Measurements from ENCODE around the gene THSD7B.
"Not testable (repeated sequence)": the region's sequence is repeated elsewhere in the genome, so short reads cannot be mapped to it uniquely, and the experiment has no call there.

THSD7B gene

DNA sequence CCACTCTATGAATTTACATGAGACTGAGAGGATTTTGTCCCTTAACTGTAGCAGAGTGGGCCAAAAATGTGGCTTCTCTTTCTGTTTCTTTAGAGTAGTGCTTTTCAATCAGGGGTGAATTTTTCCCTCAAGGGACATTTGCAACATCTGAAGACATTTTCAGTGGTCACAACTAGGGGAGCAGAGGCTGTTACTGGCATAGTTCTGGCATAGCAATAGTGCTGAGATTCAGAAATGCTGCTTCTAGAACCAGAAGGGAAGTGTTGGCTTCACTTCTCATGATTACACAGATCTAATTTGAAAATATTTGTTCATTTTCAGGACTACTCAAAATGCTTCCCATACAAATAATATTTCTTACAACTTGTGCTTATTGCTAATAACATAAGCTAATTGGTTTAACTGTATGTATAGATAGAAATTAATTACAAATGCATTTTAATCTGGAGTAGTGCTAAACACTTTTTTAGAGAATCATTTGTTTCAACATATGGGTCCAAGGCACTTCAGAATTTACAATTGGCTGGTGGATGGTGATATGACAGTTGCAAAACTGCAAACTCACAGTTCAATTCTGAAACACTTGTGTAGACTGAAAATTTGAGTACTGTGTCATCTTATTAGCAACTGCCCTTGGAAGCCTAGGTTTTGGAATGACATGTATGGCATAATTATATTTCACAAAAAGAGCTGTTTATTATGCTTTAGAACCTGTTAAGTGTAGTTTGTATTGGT is 526.7 kb downstream of the THSD7B start:
- no peak for DNase-seq

DNA sequence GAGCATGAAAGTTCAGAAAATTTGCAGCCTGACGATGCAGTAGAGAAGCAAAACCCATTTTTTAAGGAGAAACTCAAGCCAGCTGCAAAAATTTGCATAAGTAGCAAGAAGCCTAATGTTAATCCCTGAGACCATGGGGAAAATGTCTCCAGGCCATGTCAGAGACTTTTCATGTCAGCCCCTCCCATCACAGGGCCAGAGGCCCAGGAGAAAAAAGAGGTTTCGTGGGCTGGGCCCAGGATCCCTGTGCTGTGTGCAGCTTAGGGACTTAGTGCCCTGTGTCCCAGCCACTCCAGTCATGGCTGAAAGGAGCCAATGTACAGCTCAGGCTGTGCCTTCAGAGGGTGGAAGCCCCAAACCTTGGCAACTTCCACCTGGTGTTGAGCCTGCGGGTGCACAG is 533.0 kb downstream of the THSD7B start:
- DNase-seq, result no peak

GRCh38 chr2:137300987-137301386 is 535.6 kb downstream of the THSD7B start:
- no peak for DNase-seq

GRCh38 chr2:137302957-137303356 is 537.6 kb downstream of the THSD7B start:
- DNase-seq, result no peak

GRCh38 chr2:137316075-137316474 is 550.7 kb downstream of the THSD7B start:
- DNase-seq, result no peak

- DNase-seq, result no peak
Measured at GRCh38 chr2:137321566-137321965, 556.2 kb downstream of the THSD7B start.

DNA sequence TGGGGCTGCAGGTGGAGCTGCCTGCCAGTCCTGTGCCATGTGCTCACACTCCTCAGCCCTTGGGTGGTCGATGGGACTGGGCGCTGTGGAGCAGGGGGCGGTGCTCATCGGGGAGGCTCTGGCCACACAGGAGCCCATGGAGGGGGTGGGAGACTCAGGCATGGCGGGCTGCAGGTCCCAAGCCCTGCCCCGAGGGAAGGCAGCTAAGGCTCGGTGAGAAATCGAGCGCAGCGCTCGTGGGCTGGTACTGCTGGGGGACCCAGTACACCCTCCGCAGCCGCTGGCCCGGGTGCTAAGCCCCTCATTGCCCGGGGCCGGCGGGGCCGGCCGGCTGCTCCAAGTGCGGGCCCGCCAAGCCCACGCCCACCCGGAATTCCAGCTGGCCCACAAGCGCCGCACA is 566.2 kb downstream of the THSD7B start:
- DNase-seq, result not testable (repeated sequence)

GRCh38 chr2:137333386-137334165 is 568.2 kb downstream of the THSD7B start:
- DNase-seq, result no peak

- no peak for DNase-seq
Measured at GRCh38 chr2:137336067-137336466, 570.7 kb downstream of the THSD7B start.

- no peak for DNase-seq
Measured at GRCh38 chr2:137339051-137339450, 573.7 kb downstream of the THSD7B start.

DNA sequence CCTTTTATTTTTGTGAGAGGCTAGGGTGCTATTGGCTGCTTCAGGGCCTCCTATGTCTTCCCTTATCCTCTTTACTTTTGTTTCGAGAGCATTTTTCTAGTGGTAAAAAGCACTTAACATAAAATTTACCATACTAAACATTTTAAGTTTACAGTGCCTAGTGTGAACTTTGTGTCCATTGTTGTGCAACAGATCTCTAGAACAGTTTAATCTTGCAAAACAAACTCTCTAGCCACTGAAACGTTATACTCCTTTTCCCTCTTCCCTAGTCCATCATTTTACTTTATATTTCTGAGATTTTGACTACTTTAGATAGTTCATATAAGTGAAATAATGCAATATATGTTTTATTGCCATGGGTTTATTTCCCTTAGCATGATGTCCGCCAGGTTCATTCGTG is 580.6 kb downstream of the THSD7B start:
- DNase-seq, result no peak

GRCh38 chr2:137348301-137348700 is 583.0 kb downstream of the THSD7B start:
- no peak for DNase-seq

- no peak for DNase-seq
Measured at GRCh38 chr2:137357634-137358033, 592.3 kb downstream of the THSD7B start.

DNA sequence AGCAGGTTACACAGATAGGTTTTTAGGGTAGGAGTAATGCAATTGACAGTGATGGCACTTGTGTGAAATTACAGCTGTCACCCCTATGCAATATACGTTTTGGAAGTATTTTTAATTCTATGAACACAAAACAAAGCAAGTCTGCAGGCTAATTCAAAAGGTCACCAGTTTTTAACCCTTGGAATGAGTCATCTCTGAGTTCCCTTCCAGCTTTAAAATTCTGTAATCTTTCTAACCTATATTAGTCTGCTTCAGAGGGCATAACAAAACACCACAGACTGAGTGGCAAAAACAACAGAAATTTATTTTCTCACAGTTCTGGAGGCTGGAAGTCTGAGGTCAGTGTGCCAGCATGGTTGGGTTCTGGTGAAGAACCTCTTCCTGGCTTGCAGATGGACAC is 602.0 kb downstream of the THSD7B start:
- no peak for DNase-seq

- DNase-seq, result no peak
Measured at GRCh38 chr2:137369106-137369505, 603.8 kb downstream of the THSD7B start.

GRCh38 chr2:137379186-137379585 is 613.8 kb downstream of the THSD7B start:
- DNase-seq, result no peak

DNA sequence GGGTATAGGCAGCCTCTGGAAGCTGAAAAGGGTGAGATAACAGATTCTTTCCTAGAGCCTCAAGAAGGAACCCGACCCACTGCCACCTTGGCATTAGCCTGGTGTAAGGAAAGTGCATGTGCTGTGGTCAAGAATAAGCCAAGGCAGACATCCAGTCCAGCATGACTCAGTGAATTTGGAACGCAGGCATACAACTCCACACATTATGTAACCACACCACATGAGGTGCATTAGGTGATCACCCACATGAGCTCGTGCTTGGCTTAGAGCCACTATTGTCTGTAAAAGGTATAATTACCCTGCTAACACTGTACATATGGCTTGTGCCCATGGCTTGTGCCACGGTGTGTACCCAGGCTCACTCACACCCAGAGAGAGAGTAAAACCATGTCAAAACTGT is 615.3 kb downstream of the THSD7B start:
- no peak for DNase-seq

DNA sequence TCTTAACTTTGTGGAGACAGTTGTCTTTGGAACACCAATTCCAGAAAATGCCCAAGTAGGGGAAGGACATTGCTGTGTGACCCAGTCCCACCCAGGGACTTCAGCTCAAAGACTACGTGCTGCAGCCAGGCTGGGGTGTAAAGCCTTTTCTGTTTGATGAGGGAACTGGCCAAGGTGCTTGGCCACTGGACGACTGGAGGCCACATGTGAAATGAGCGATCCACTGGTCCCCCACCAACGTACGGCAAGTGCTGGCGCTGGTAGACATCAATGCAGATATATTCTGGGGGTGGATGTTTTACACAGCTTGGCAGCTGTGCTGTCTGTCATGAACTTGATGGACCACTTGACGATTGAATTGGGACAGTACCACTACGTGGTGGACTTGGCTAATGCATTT is 616.4 kb downstream of the THSD7B start:
- DNase-seq, result no peak

DNA sequence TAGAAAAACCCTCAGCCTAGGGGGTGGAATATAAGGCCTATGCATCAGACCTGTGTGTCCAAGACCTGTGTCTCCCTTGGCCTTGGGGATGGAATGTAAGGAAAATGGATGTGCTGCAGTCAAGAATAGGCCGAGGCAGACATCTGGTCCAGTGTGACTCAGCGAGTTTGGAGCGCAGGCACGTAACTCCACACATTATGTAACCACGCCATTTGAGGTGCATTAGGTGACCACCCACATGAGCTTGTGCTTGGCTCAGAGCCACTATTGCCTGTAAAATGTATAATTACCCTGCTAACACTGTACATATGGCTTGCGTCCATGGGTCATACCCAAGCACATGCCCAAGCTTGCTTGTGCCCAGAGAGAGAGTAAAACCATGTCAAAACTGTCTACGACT is 618.0 kb downstream of the THSD7B start:
- no peak for DNase-seq

DNA sequence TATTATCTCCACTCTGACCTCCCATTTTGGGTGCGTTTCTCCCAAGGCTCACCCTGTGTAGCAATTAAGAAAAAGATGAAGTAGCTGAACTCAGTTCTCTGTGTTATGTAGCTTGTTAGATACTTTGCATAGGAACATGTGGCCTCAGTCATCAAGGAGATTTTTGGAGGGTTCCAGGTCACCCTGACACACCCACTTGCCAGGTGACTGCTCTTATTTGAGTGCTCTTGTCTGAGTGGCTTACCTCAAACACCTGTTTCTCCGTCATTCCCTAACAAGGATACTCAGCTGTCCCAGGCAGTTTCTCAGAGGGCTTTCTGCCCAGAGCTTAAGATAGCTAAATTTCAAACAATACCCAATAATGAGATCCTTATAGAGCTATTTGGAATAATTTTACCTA is 621.7 kb downstream of the THSD7B start:
- no peak for DNase-seq

DNA sequence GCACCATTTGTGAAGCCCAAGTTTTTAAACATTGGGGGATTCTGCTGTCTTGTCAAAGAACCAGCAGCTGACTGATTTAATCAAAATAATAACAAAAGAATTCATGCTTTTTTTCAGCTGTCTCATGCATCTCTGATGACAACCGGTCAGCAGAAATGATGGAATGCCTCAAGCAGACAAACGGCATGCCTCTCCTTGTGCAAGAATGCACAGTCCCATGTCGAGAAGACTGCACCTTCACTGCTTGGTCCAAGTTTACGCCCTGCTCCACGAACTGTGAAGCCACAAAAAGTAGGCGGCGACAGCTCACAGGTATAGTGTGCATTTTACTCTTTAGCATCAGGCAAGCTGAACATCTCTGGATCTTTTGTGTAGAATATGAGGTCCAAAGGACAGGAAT is 640.2 kb downstream of the THSD7B start:
- DNase-seq, result no peak

DNA sequence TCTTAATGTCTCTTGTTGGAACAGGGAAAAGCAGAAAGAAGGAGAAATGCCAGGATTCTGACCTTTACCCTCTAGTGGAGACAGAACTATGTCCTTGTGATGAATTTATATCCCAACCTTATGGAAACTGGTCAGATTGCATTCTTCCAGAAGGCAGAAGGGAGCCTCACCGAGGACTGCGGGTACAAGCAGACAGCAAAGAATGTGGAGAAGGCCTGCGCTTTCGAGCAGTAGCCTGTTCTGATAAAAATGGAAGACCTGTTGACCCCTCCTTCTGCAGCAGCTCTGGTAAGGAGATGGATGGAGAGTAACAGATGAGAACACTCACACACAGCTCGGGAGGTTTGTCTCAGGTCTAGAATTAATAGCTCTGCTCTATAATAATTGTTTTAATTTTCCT is 646.2 kb downstream of the THSD7B start:
- DNase-seq, result no peak

- no peak for DNase-seq
Measured at GRCh38 chr2:137420744-137421143, 655.4 kb downstream of the THSD7B start.

DNA sequence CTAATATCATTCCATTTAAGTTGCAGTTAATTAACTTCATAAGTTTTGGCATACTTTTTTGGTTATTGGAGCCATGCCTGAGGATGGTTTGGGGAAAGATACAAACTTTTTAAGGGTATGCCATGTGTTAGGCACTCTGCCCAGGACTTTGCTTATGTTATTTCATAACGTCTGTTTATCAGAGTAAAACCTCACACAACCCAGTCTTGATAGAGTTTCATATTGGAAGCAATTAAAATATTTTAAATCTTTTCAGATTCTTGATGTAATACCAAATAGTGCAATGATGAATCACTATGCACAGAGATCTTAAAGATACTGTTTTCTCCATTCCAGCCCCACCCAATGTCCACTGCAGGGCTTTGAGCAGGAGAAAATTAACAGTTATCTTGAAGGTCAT is 669.8 kb downstream of the THSD7B start:
- DNase-seq, result no peak

GRCh38 chr2:137437386-137437785 is 672.0 kb downstream of the THSD7B start:
- no peak for DNase-seq
